ENCODE data around the gene MEPCE.

DNA sequence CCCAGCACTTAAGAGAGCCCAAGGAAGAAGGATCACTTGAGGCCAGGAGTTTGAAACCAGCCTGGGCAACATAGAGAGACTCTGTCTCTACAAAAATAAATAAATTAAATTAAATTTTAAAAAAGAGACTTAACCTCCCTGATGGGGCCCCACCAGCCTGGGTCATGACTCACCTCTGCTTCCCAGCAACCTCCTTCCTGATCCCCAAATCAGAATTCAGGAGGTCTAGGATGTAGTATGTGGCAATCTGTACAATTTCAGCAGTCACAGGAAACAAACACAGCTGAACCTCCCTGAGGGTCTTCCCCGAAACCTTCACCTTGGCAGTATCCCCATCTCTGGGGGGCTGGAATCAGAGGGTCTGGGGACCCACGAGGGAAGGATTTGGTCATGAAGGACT lies 16.4 kb downstream of the MEPCE start:
- TF ChIP-seq, protein P1, sequence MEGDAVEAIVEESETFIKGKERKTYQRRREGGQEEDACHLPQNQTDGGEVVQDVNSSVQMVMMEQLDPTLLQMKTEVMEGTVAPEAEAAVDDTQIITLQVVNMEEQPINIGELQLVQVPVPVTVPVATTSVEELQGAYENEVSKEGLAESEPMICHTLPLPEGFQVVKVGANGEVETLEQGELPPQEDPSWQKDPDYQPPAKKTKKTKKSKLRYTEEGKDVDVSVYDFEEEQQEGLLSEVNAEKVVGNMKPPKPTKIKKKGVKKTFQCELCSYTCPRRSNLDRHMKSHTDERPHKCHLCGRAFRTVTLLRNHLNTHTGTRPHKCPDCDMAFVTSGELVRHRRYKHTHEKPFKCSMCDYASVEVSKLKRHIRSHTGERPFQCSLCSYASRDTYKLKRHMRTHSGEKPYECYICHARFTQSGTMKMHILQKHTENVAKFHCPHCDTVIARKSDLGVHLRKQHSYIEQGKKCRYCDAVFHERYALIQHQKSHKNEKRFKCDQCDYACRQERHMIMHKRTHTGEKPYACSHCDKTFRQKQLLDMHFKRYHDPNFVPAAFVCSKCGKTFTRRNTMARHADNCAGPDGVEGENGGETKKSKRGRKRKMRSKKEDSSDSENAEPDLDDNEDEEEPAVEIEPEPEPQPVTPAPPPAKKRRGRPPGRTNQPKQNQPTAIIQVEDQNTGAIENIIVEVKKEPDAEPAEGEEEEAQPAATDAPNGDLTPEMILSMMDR (conservative IDR thresholded peaks at IDR 0.05; ENCODE audit: low read length): no peak
- no peak for TF ChIP-seq EZH2phosphoT487 (IDR thresholded peaks at IDR 0.05; ENCODE audit: borderline replicate concordance, low read depth, low read length)

Data from OCI-LY7 (cell line).